Mucosa of gallbladder (tissue), 1 donor: ENCODE results near the gene PCDHA2. TPM values are rescaled to one million over a fixed set of nuclear protein-coding genes. Genes with fewer than 3 reads are reported as not detected.
"Not testable (repeated sequence)": the region's sequence is repeated elsewhere in the genome, so short reads cannot be mapped to it uniquely, and the experiment has no call there.

Experiments used
- DNase-seq: peaks from one replicate; pipeline ENCODE4 v3.0.0-alpha.2; 2020; ENCODE audit warnings: low spot score
- total RNA-seq: library from RNA; stranded (reverse); gene quantifications from one replicate; pipeline ENCODE4 v1.2.1, GENCODE V29; 2021
- donor health status: DM: no; HTN: no; CAD: no.

PCDHA2 gene
- total RNA-seq, 1 donor from 2014 or later: 0.20 TPM

GRCh38 chr5:140821375-140822280, 27.0 kb downstream of the PCDHA2 start, which contains the start of gene PCDHA5:
TSS of gene PCDHA5 (plus strand) at chr5:140821613.
- no peak for DNase-seq

GRCh38 chr5:140822281-140822629, 27.6 kb downstream of the PCDHA2 start:
- DNase-seq: no peak

- not testable (repeated sequence) for DNase-seq
Measured at GRCh38 chr5:140822969-140823368, 28.3 kb downstream of the PCDHA2 start.

- no peak for DNase-seq
Measured at GRCh38 chr5:140823475-140823874, 28.8 kb downstream of the PCDHA2 start.

GRCh38 chr5:140827704-140828361, 33.2 kb downstream of the PCDHA2 start, which contains the start of gene PCDHA6:
TSS of gene PCDHA6 (plus strand) at chr5:140827960. CDS start at chr5:140828092, 132 bp downstream.
- DNase-seq: no peak

- DNase-seq: no peak
Measured at GRCh38 chr5:140828362-140828737, 33.7 kb downstream of the PCDHA2 start.

GRCh38 chr5:140829511-140830501, 35.2 kb downstream of the PCDHA2 start:
- not testable (repeated sequence) for DNase-seq

- DNase-seq: no peak
Measured at GRCh38 chr5:140833993-140834392, 39.3 kb downstream of the PCDHA2 start, which contains the start of gene PCDHA7. TSS of gene PCDHA7 (plus strand) at chr5:140834269. CDS start at chr5:140834384, 115 bp downstream.

- DNase-seq: not testable (repeated sequence)
Measured at GRCh38 chr5:140834439-140835008, 39.9 kb downstream of the PCDHA2 start.

GRCh38 chr5:140835622-140836510, 41.2 kb downstream of the PCDHA2 start:
- DNase-seq: no peak

- no peak for DNase-seq
Measured at GRCh38 chr5:140840978-140841962, 46.6 kb downstream of the PCDHA2 start, which contains the start of gene PCDHA8. TSS of gene PCDHA8 (plus strand) at chr5:140841187. CDS start at chr5:140841322, 135 bp downstream.

- no peak for DNase-seq
Measured at GRCh38 chr5:140842798-140843733, 48.4 kb downstream of the PCDHA2 start.

Other genes starting within 250 kb of the PCDHA2 start
- gene EIF4EBP3, start 247.2 kb upstream of the PCDHA2 start, total RNA-seq: 14.4 TPM
- gene SRA1, start 237.4 kb upstream of the PCDHA2 start, total RNA-seq: 27.2 TPM
- 46.4 TPM for gene APBB3, start 230.3 kb upstream of the PCDHA2 start, total RNA-seq
- 73.8 TPM for gene SLC35A4, start 230.0 kb upstream of the PCDHA2 start, total RNA-seq
- gene CD14, start 161.7 kb upstream of the PCDHA2 start, total RNA-seq: 104 TPM
- 20.6 TPM for gene TMCO6, start 155.4 kb upstream of the PCDHA2 start, total RNA-seq
- gene NDUFA2, start 147.2 kb upstream of the PCDHA2 start, total RNA-seq: 73.0 TPM
- gene IK, start 147.0 kb upstream of the PCDHA2 start, total RNA-seq: 72.1 TPM
- 22.1 TPM for gene WDR55, start 129.9 kb upstream of the PCDHA2 start, total RNA-seq
- gene DND1, start 121.3 kb upstream of the PCDHA2 start, total RNA-seq: 2.5 TPM
- 45.5 TPM for gene HARS1, start 103.5 kb upstream of the PCDHA2 start, total RNA-seq
- 30.5 TPM for gene HARS2, start 103.4 kb upstream of the PCDHA2 start, total RNA-seq
- gene ZMAT2, start 94.4 kb upstream of the PCDHA2 start, total RNA-seq: 50.9 TPM
- gene PCDHA1, start 8.7 kb upstream of the PCDHA2 start, total RNA-seq: 0.06 TPM
- gene PCDHA3, start 6.2 kb downstream of the PCDHA2 start, total RNA-seq: 1.9 TPM
- 8.0 TPM for gene PCDHA4, start 12.2 kb downstream of the PCDHA2 start, total RNA-seq
- gene PCDHA5, start 26.8 kb downstream of the PCDHA2 start, total RNA-seq: 1.2 TPM
- gene PCDHA6, start 33.1 kb downstream of the PCDHA2 start, total RNA-seq: 2.0 TPM
- gene PCDHA7, start 39.4 kb downstream of the PCDHA2 start, total RNA-seq: 0.89 TPM
- 0.49 TPM for gene PCDHA8, start 46.3 kb downstream of the PCDHA2 start, total RNA-seq
- 0.29 TPM for gene PCDHA9, start 53.5 kb downstream of the PCDHA2 start, total RNA-seq
- 2.9 TPM for gene PCDHA10, start 61.0 kb downstream of the PCDHA2 start, total RNA-seq
- gene PCDHA11, start 74.1 kb downstream of the PCDHA2 start, total RNA-seq: 2.9 TPM
- 10.0 TPM for gene PCDHA12, start 80.5 kb downstream of the PCDHA2 start, total RNA-seq
- 6.7 TPM for gene PCDHA13, start 87.3 kb downstream of the PCDHA2 start, total RNA-seq
- gene PCDHAC1, start 131.4 kb downstream of the PCDHA2 start, total RNA-seq: 12.2 TPM
- gene PCDHAC2, start 171.6 kb downstream of the PCDHA2 start, total RNA-seq: 33.4 TPM